ENCODE data around the gene ECM2.

ECM2 gene

DNA sequence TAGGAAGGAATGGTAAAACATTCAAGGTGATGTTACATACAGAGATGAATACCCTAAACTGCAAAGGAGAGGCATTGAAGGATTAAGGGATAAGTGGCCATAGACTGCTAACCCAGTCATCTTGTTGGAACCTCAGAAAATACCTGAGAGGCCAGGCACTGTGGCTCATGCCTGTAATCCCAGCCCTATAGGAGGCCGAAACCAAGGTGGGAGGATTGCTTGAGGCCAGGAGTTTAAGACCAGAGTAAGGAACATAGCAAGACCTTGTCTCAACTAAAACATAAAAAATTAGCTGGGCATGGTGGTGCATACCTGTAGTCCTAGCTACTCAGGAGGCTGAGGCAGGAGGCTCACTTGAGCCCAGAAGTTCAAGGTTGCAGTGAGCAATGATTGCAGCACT, 10.9 kb downstream of the ECM2 start:
- TF ChIP-seq, protein P1, sequence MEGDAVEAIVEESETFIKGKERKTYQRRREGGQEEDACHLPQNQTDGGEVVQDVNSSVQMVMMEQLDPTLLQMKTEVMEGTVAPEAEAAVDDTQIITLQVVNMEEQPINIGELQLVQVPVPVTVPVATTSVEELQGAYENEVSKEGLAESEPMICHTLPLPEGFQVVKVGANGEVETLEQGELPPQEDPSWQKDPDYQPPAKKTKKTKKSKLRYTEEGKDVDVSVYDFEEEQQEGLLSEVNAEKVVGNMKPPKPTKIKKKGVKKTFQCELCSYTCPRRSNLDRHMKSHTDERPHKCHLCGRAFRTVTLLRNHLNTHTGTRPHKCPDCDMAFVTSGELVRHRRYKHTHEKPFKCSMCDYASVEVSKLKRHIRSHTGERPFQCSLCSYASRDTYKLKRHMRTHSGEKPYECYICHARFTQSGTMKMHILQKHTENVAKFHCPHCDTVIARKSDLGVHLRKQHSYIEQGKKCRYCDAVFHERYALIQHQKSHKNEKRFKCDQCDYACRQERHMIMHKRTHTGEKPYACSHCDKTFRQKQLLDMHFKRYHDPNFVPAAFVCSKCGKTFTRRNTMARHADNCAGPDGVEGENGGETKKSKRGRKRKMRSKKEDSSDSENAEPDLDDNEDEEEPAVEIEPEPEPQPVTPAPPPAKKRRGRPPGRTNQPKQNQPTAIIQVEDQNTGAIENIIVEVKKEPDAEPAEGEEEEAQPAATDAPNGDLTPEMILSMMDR (IDR thresholded peaks at IDR 0.05): no peak

DNA sequence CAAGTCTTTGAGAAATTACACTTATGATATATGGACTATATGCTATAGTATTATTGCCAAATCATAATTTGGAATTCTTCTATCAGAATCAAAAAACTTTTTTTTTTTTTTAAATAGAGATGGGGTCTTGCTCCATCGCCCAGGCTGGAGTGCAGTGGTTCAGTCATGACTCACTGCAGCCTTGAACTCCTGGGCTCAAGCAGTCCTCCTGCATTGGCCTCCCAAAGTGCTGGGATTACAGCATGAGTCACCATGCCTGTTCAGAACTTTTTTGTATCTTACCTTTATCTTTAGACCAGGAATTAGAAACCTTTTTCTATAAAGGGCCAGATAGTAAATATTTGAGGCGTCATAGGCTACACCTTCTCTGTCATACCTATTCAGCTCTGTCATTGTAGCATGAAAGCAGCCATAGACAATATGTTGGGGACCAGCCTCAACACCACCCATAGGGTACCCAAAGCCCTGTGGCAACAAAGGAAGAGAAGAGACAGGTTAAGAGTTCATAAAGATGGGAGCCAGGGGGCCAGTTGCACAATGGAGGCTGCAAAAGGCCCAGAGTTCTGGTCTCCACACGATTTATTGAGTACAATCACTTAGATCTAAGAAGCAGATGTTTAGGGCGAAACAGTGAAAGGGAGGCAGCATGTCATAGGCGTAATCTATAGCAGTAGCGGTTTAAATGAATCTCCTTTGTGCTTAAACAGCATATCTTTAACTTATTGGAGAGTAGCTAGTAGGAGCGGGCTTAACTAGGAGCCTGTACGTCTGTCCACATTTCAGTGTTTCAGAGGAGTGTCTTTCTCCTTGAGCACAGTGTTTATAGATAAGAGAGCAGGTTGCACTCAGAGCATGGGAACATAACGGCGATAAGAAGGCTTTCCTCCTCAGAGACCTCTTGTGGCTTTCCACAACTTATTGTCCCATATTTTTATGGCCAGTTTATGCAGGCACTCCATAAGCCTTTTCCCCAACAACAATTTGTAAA, 12.5 kb downstream of the ECM2 start:
- TF ChIP-seq, protein P1 (IDR thresholded peaks at IDR 0.05): no peak

DNA sequence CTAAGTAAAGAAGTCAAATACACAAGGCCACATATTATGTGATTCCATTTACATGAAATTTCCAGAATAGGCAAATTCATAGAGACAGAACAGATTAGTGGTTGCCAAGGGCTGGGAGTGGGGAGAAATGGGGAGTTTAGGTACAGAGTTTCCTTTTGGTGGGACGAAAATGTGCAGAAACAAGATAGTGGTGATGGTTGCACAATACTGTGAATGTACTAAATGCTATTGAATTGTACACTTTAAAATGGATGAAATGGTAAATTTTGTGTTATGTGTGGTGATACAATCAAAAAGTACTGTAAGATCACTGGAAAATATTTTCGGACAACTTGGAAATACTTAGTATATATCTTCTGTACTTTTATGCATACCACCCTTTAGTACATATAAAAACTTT, 15.0 kb downstream of the ECM2 start:
- TF ChIP-seq, protein P1 (IDR thresholded peaks at IDR 0.05): no peak

DNA sequence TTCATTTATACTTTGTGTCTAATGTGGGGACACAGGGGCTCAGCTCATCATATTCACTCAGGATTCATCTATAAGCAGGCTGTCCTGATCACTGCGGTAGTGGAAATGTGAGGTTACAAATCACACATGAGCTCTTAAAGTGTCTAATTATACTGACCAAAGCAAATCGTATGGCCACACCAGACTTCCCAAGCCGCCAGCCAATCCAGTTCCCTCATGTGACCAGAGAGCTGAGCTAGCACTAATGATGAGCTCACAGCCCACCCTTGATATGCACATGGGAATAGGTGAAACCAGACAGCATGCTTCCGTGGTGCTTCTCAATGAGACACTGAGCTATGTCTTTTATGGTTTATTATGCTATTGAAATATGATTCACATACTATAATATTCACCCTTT, 17.6 kb downstream of the ECM2 start:
- TF ChIP-seq, protein P1 (IDR thresholded peaks at IDR 0.05): no peak

DNA sequence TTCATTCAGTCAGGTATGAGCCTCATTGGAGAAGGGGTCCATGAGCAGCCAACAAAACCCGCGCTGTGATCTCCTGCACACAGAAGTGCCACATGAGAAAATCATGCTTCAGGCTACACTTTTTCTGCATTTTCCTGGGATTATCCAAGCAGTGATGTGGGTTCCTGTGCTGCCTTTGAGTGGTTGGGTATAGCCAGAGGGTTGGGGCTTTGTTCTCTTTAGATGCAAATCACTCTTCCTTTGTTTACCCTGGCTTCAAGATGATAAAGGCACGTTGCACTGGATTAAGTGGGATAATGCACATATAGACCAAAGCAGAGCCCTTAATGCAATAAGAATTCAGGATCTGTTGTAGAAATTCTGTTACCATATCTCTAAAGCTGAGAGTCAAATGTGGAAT, 18.7 kb downstream of the ECM2 start:
- TF ChIP-seq, protein P1 (IDR thresholded peaks at IDR 0.05): no peak

DNA sequence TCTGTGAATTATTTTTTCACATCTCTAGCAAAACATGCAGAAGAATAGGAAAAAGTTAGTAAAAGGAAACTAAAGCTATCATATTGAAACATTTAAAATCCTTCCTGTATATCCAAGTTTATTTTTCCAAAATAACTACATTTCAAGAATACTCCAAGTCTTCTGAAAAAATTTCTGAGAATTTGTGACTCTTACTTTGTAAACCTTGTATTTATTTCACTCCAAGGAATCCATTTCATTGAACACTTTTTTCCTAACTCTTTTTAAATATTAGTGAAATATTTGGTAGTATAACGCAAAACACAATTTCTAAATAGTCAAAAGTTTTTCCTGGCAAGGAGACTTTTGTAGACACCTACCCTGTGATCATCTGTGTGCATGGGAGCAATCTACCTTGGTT, 19.3 kb downstream of the ECM2 start:
- TF ChIP-seq, protein P1 (IDR thresholded peaks at IDR 0.05): no peak

DNA sequence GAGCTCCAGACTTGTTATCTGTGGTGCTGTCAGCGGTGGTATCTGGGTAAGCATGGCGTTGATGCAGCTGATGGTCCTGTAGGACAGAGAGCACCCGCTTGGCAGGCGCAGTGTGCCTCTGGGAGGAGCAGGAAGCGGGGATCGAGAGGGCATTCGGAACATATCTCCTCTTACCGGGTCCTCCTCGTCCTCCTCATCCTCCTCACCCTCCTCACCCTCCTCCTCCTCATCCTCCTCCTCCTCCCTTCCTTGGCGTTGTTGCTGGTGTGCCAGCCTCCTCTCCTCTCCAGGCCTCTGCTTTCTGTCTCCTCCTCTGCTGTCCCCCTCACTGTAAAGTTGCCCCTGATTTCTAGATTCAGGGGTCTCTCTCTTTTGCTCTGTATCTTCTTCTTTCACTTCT, 21.2 kb downstream of the ECM2 start:
- TF ChIP-seq, protein P1 (IDR thresholded peaks at IDR 0.05): no peak
